ENCODE data around the gene SLC17A9. TPM values are rescaled to one million over a fixed set of nuclear protein-coding genes. Genes with fewer than 3 reads are reported as not detected.

SLC17A9 gene
- total RNA-seq, 6 experiments from 2014 or later: 32.8 to 47.0 (median 35.7) TPM

GRCh38 chr20:63016514-63017075, 64.1 kb downstream of the SLC17A9 start:
- H3K4me3 Mint-ChIP-seq: no peak overlapping the region
- no peak for DNase-seq
- peaks cover 23% of the 10 kb centered on the region for H3K9me3 Mint-ChIP-seq
- no peak overlapping the region for H3K27ac Mint-ChIP-seq
- no peaks in the 10 kb centered on the region for H3K4me1 Mint-ChIP-seq (ENCODE audit: low read depth)
- H3K36me3 Mint-ChIP-seq (ENCODE audit: low read depth): peaks cover 15% of the 10 kb centered on the region
- peaks cover 63% of the 10 kb centered on the region for H3K27me3 Mint-ChIP-seq (ENCODE audit: insufficient read depth)
- TF ChIP-seq CTCF (IDR thresholded peaks at IDR 0.05): no peak

- Mint-ChIP-seq H3K4me1 (ENCODE audit: low read depth) (no peaks in the 10 kb centered on the region), H3K27ac (no peak overlapping the region), H3K4me3 (no peak overlapping the region)
These were observed 64.7 kb downstream of the SLC17A9 start for GRCh38 chr20:63017076-63017825.

GRCh38 chr20:63017826-63018411, 65.4 kb downstream of the SLC17A9 start:
- Mint-ChIP-seq H3K27ac (no peak overlapping the region), H3K27me3 (ENCODE audit: insufficient read depth) (peaks cover 66% of the 10 kb centered on the region), H3K4me1 (ENCODE audit: low read depth) (no peaks in the 10 kb centered on the region), H3K4me3 (no peak overlapping the region), H3K36me3 (ENCODE audit: low read depth) (peaks cover 13% of the 10 kb centered on the region), H3K9me3 (peaks cover 17% of the 10 kb centered on the region)
- TF ChIP-seq CTCF (IDR thresholded peaks at IDR 0.05): no peak
- no peak for DNase-seq

More at GRCh38 chr20:63017076-63017825, 64.7 kb downstream of the SLC17A9 start:
- Mint-ChIP-seq H3K9me3 (peaks cover 23% of the 10 kb centered on the region), H3K36me3 (ENCODE audit: low read depth) (peaks cover 15% of the 10 kb centered on the region), H3K27me3 (ENCODE audit: insufficient read depth) (peaks cover 62% of the 10 kb centered on the region)
- DNase-seq: no peak
- TF ChIP-seq CTCF (IDR thresholded peaks at IDR 0.05): no peak

Other genes with a start within 250 kb of the SLC17A9 start
- 1 to 10 TPM; 3.1 to 6.5 (median 5.6) TPM for gene NTSR1, start 243.9 kb upstream of the SLC17A9 start, total RNA-seq (2021; fragmentation: NEBNext Ultra II Directional; extraction: Animal tissue kit (Norgen Biotek cat#: 25700))
- 10 to 100 TPM; 14.9 to 17.8 (median 16.6) TPM for gene MRGBP, start 156.2 kb upstream of the SLC17A9 start, total RNA-seq (2021; fragmentation: NEBNext Ultra II Directional; extraction: Animal tissue kit (Norgen Biotek cat#: 25700))
- 10 to 100 TPM; 37.8 to 42.2 (median 39.0) TPM for gene OGFR, start 147.9 kb upstream of the SLC17A9 start, total RNA-seq (2021; fragmentation: NEBNext Ultra II Directional; extraction: Animal tissue kit (Norgen Biotek cat#: 25700))
- gene COL9A3, start 135.7 kb upstream of the SLC17A9 start, total RNA-seq (2021; fragmentation: NEBNext Ultra II Directional; extraction: Animal tissue kit (Norgen Biotek cat#: 25700)): under 1 TPM in 3 of 6 experiments, not detected in 3; 0.07 to 0.34 (median 0.09) TPM
- 10 to 100 TPM; 19.9 to 25.2 (median 21.1) TPM for gene TCFL5, start 90.9 kb upstream of the SLC17A9 start, total RNA-seq (2021; fragmentation: NEBNext Ultra II Directional; extraction: Animal tissue kit (Norgen Biotek cat#: 25700))
- 10 to 100 TPM; 31.9 to 36.1 (median 34.8) TPM for gene DIDO1, start 26.2 kb upstream of the SLC17A9 start, total RNA-seq (2021; fragmentation: NEBNext Ultra II Directional; extraction: Animal tissue kit (Norgen Biotek cat#: 25700))
- 10 to 100 TPM; 19.1 to 26.9 (median 22.6) TPM for gene GID8, start 14.6 kb upstream of the SLC17A9 start, total RNA-seq (2021; fragmentation: NEBNext Ultra II Directional; extraction: Animal tissue kit (Norgen Biotek cat#: 25700))
- not detected for gene BHLHE23, start 54.3 kb downstream of the SLC17A9 start, total RNA-seq (2021; fragmentation: NEBNext Ultra II Directional; extraction: Animal tissue kit (Norgen Biotek cat#: 25700))